NOMO-1 (cell line): ENCODE data around the gene RAB31.

Source experiments
- DNase-seq, 2 experiments: peaks; one replicate each; lab custom pipeline; 2025; ENCODE audit not compliant: unreplicated experiment in 2 of 2; lab: John Stamatoyannopoulos, UW

RAB31 gene

GRCh38 chr18:9831036-9831722 lies 123.1 kb downstream of the RAB31 start:
- no peak for DNase-seq

GRCh38 chr18:9831723-9832199 lies 123.7 kb downstream of the RAB31 start:
- DNase-seq = no peak

DNA sequence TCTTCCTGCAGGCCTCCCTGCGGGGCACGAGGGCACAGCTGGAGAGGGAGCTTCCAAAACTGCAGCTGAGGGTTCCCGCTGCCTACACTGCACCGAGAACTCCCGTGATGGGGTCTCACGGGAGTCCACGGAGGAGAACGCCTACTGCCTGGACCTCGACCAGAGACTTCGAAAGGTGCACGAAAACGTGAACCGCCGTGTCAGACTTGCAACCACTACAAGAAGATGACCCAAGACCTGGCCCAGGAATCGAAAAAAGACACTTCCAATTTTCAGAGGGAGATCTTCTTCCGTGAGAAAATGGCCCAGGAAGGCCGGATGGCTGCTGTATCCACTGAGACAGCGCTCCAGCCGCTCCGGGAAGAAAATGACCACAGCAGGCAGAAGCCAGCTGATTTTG lies 124.8 kb downstream of the RAB31 start:
- no peak for DNase-seq

GRCh38 chr18:9834551-9834950 lies 126.5 kb downstream of the RAB31 start:
- DNase-seq = no peak

- DNase-seq = no peak
Observed at GRCh38 chr18:9835113-9835755, 127.1 kb downstream of the RAB31 start.

DNA sequence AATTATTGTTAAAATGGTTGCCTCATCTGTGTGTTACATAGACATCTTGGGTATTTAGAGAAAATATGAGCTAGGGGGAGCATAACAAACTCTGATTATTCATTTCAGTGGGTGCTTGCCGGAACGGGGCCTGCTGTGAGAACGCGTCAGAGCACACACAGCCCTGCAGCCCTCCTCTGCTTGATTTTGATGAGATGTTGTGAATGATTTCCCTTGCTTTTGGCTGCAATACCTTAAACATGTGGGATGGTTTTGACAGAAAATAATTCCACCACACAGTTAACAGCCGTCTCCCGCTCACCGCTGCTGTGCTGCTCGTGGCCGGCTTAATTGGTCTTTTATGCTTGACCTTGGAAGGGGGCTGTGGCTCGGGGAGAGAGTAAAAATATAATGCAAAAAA lies 127.7 kb downstream of the RAB31 start:
- no peak for DNase-seq

GRCh38 chr18:9838144-9838877 lies 130.2 kb downstream of the RAB31 start:
- DNase-seq = no peak

GRCh38 chr18:9839211-9839610 lies 131.1 kb downstream of the RAB31 start:
- no peak for DNase-seq

DNA sequence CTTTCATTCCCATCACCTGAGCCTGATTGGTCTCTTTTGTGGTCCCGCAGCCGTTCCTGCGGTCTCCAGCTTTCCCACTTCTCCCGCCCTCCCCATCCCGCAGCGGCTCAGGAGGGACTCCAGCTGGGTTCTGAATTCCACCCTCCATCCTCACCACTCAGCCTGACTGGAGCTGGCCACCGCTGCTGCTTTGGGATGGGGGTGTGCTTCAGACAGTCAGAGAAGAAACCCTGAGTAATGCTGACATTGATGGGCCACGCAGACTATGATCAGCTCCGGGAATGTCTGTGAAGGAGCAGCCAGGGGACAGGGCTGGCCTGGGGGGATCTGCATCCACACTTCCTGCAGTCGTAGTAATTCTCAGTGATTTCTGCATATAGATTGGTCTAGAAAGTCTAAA lies 131.8 kb downstream of the RAB31 start:
- DNase-seq = no peak

DNA sequence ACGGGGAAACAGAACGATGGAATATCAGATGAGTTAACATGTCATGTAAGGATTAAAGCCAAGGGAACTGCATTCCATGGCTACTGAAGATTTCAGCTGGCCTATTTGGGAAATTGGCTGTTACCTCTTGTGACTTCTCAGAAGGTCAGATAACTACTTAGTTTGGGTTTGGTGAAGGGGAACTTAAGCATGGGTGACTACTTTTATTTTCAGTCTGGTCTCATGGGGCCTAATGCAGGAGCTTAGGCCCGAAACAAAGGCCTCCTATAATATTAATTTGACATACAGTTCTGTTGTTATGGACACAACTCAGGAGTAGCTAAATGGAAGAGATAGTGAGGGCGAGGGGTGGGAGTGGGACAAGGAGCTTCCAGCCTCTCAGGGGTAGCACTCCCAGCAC lies 133.7 kb downstream of the RAB31 start:
- no peak for DNase-seq

DNA sequence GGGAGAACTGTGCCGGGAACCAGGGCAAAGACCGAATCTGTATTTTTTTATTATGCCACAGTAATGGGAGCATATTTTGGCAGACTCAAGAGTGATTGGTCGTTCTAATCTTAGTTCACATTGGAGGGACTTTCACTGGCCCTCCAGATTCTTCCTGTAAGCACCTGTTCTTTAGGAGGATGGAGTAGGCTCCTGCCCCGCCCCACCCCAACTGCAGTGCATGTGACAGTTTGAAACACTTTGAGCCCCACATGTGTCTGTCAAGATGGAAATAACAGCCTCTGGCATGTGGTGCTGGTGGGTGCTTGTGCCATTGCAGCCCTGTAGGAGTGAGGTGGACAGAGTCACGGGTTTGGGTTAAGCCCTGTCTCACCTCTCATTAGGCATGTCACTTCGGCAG lies 134.3 kb downstream of the RAB31 start:
- DNase-seq = no peak

DNA sequence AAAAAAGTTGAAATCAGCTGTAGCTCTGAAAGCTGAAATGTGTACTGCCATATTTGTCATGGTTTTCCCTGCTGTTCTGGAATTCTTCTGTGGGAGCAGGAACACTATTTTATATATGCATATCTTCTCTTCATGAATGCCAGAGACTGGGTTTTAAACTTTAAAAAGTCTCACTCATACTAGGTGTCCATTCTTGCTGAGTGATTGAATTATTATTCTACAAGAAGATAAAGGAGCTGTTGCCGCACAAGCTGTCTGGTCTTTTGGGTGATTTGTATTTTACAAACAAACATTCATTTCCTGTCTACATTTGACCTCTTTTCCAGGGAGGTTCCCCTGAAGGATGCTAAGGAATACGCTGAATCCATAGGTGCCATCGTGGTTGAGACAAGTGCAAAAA lies 137.2 kb downstream of the RAB31 start:
- no peak for DNase-seq

- no peak for DNase-seq
Observed at GRCh38 chr18:9846162-9846925, 138.2 kb downstream of the RAB31 start.

GRCh38 chr18:9848170-9848879 lies 140.2 kb downstream of the RAB31 start:
- no peak for DNase-seq

- DNase-seq = peak in 1 of 2 experiments; percentile 51
Observed at GRCh38 chr18:9849407-9850283, 141.5 kb downstream of the RAB31 start.

- no peak for DNase-seq
Observed at GRCh38 chr18:9850309-9850708, 142.2 kb downstream of the RAB31 start.

GRCh38 chr18:9851511-9851910 lies 143.4 kb downstream of the RAB31 start:
- peak in 1 of 2 experiments; percentile 60 for DNase-seq

DNA sequence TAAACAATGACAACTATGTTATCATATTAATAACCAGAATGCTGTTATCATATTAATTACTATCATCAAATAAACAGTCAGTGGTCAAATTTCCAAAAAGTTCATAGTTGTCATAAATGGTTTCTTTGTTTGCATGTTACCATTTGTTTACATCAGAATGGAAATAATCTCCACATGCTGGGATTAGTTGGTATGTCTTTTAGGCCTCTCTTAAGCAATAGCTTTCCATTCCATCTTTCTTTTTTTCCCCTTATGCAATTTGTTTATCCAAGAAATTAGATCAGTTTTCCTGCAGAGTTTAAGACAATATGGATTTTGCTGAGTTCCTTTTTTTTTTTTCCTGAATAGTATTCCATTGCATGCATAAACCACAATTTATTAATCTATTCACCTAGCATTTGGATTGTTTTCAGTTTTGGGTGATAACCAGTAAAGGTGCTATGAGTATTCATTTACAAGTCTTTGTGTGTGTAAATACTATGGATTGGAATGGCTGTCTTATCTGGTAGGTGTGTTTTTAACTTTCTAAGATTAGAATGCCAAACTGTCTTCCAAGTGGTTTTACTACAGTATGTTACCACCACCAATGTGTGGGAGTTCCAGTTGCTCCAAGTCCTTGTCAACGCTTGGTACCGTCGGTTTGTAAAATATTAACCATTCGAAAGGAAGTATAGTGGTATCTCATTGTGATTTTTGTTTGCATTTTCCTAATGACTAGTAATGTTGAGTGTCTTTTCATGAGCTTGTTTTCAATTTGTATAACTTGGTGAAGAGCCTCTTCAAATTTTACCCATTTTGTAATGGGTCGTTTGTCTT lies 144.4 kb downstream of the RAB31 start:
- no peak for DNase-seq
